NT2/D1 (cell line): Measurements from ENCODE around the gene USP15.

Experiments used
- DNase-seq: peaks from one replicate; pipeline ENCODE4 v3.0.0-alpha.2; 2011; ENCODE audit warnings: low read depth, low spot score
- H3K27me3 ChIP-seq: 2 replicates; pipeline ENCODE4 v1.6.0; 2011; ENCODE audit warnings: mild to moderate bottlenecking; ENCODE audit not compliant: insufficient read length, insufficient read depth
- H3K36me3 ChIP-seq: 2 replicates; pipeline ENCODE4 v1.6.1; 2011; ENCODE audit warnings: mild to moderate bottlenecking, low read length, mixed read lengths; ENCODE audit not compliant: insufficient read depth, insufficient read length
- H3K4me1 ChIP-seq: 2 replicates; pipeline ENCODE4 v1.5.1; 2011; ENCODE audit not compliant: insufficient read depth, insufficient read length
- H3K4me3 ChIP-seq: 2 replicates; pipeline ENCODE4 v1.5.1; 2011; ENCODE audit warnings: low read depth; ENCODE audit not compliant: insufficient read length
- H3K9ac ChIP-seq: 2 replicates; pipeline ENCODE4 v1.6.0; 2011; ENCODE audit warnings: low read depth; ENCODE audit not compliant: insufficient read length
- H3K9me3 ChIP-seq: 2 replicates; pipeline ENCODE4 v1.5.1; 2011; ENCODE audit warnings: mild to moderate bottlenecking, low read length; ENCODE audit not compliant: insufficient read depth
- SUZ12 ChIP-seq: IDR thresholded peaks from 2 replicates; pipeline ENCODE4 v1.6.1; 2011; ENCODE audit not compliant: insufficient read length, insufficient read depth; ENCODE audit errors: extremely low read depth
- YY1 ChIP-seq: IDR thresholded peaks from 2 replicates; pipeline ENCODE4 v1.6.1; 2011; ENCODE audit not compliant: insufficient read length, insufficient read depth
- ZNF274 ChIP-seq: IDR thresholded peaks from 2 replicates; pipeline ENCODE4 v1.6.1; 2011; ENCODE audit warnings: mild to moderate bottlenecking, low read depth, low read length

Gene USP15

GRCh38 chr12:62297321-62297720 lies 37.1 kb downstream of the USP15 start:
- Histone ChIP-seq H3K36me3 (peaks cover 24% of the 10 kb centered on the region), H3K27me3 (no peaks in the 10 kb centered on the region), H3K9me3 (no peaks in the 10 kb centered on the region), H3K9ac (no peak overlapping the region), H3K4me3 (no peak overlapping the region), H3K4me1 (peaks cover 8% of the 10 kb centered on the region)
- DNase-seq = no peak
- TF ChIP-seq SUZ12 (no peak), YY1 (no peak), ZNF274 (no peak)

GRCh38 chr12:62299617-62300016 lies 39.4 kb downstream of the USP15 start:
- TF ChIP-seq ZNF274 (no peak), YY1 (no peak), SUZ12 (no peak)
- H3K36me3 ChIP-seq = peaks cover 40% of the 10 kb centered on the region
- DNase-seq = no peak

GRCh38 chr12:62301080-62301798 lies 41.0 kb downstream of the USP15 start:
- Histone ChIP-seq H3K27me3 (no peaks in the 10 kb centered on the region), H3K4me1 (no peaks in the 10 kb centered on the region), H3K4me3 (no peak overlapping the region), H3K9ac (no peak overlapping the region), H3K36me3 (peaks cover 38% of the 10 kb centered on the region), H3K9me3 (peaks cover 19% of the 10 kb centered on the region)
- TF ChIP-seq YY1 = no peak
- TF ChIP-seq ZNF274 = no peak
- no peak for TF ChIP-seq SUZ12
- no peak for DNase-seq

More at GRCh38 chr12:62299617-62300016, 39.4 kb downstream of the USP15 start:
- Histone ChIP-seq H3K4me1 (peaks cover 4% of the 10 kb centered on the region), H3K9ac (no peak overlapping the region), H3K4me3 (no peak overlapping the region), H3K9me3 (peaks cover 15% of the 10 kb centered on the region), H3K27me3 (no peaks in the 10 kb centered on the region)

GRCh38 chr12:62301799-62302133 lies 41.6 kb downstream of the USP15 start:
- H3K4me3 ChIP-seq = no peak overlapping the region
- H3K27me3 ChIP-seq = no peaks in the 10 kb centered on the region
- peaks cover 19% of the 10 kb centered on the region for H3K9me3 ChIP-seq
- no peak overlapping the region for H3K9ac ChIP-seq
- peaks cover 39% of the 10 kb centered on the region for H3K36me3 ChIP-seq
- no peak for TF ChIP-seq YY1
- no peak for TF ChIP-seq ZNF274
- DNase-seq = no peak
- no peaks in the 10 kb centered on the region for H3K4me1 ChIP-seq

- H3K4me3 ChIP-seq = no peak overlapping the region
- no peaks in the 10 kb centered on the region for H3K4me1 ChIP-seq
- no peaks in the 10 kb centered on the region for H3K27me3 ChIP-seq
- H3K9ac ChIP-seq = no peak overlapping the region
- H3K36me3 ChIP-seq = peaks cover 40% of the 10 kb centered on the region
- TF ChIP-seq ZNF274 = no peak
- no peak for TF ChIP-seq SUZ12
- no peak for TF ChIP-seq YY1
- DNase-seq = no peak
- H3K9me3 ChIP-seq = peaks cover 19% of the 10 kb centered on the region
These were observed 44.4 kb downstream of the USP15 start for GRCh38 chr12:62304560-62304959.

GRCh38 chr12:62305778-62306177 lies 45.6 kb downstream of the USP15 start:
- H3K9me3 ChIP-seq = peaks cover 19% of the 10 kb centered on the region
- no peak overlapping the region for H3K4me3 ChIP-seq
- H3K9ac ChIP-seq = no peak overlapping the region
- DNase-seq = no peak
- H3K27me3 ChIP-seq = no peaks in the 10 kb centered on the region
- H3K4me1 ChIP-seq = no peaks in the 10 kb centered on the region
- no peak for TF ChIP-seq YY1
- TF ChIP-seq ZNF274 = no peak
- TF ChIP-seq SUZ12 = no peak
- H3K36me3 ChIP-seq = peaks cover 40% of the 10 kb centered on the region

GRCh38 chr12:62306569-62307530 lies 46.6 kb downstream of the USP15 start:
- TF ChIP-seq YY1 = no peak
- Histone ChIP-seq H3K4me1 (no peaks in the 10 kb centered on the region), H3K9ac (no peak overlapping the region), H3K27me3 (no peaks in the 10 kb centered on the region), H3K9me3 (peaks cover 19% of the 10 kb centered on the region), H3K4me3 (no peak overlapping the region), H3K36me3 (peaks cover 40% of the 10 kb centered on the region)
- DNase-seq = no peak
